GM18951 (cell line): Measurements from ENCODE around the gene CNEP1R1.

Experiments used
- POLR2A ChIP-seq: IDR thresholded peaks from 4 replicates; pipeline ENCODE4 v1.6.1; 2011; ENCODE audit warnings: mild to moderate bottlenecking; ENCODE audit not compliant: insufficient read length, insufficient read depth; ENCODE audit errors: extremely low read depth
- in situ Hi-C: fragments of 300-500 bp; cut with MboI; formaldehyde crosslinking; loops from one replicate; pipeline ENCODE4 v1.12.0; 2022; ENCODE audit warnings: low sequenced_read_pairs, mixed read lengths, inconsistent platforms; ENCODE audit not compliant: unreplicated experiment

Gene CNEP1R1

DNA sequence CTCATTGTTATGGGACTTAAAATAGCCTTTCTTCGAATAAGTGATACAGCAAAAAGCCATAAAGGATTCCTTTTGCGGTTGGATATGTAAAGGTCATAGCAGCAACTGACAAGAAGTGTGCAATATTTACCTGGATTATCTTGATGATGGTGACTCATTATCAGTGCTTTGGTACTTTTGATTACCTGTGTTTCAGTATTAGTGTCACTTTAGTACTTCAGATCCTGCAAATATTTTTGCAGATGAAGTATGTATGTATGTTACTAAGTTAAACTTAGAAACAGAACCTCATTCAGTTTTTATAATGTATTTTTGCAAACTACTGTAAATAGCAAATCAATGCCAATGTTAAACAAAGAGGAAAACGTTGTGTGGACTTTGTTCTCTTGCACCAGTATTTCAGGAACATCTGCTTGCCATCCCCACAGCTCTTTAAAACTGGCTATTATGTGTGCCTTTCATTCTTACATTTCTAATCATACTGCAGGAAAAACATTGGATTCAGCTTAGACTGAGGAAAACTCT lies 10.5 kb downstream of the CNEP1R1 start:
- in situ Hi-C loops: no loop called here

DNA sequence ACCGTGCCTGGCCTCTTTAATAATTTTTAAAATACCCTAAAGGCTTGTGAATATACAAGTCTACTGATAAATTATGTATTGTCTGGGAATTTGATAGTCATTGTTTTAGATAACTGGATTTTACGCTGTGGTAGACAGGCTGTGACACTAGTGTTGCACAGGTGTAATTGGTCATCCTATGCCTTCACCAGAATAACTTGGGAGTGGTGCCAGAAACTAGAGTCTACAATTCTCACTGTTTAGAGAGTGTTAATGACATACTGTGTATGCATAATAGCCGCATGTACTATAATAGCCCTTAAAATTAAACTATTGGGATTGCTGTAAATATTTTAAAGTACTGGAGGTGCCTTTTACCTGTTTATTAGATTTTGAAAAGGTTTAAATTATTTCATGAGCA lies 11.4 kb downstream of the CNEP1R1 start:
- in situ Hi-C loops: no loop called here

More for the DNA sequence above, 10.5 kb downstream of the CNEP1R1 start:
- no peak for TF ChIP-seq POLR2A

GRCh38 chr16:50037662-50038220 lies 12.7 kb downstream of the CNEP1R1 start:
- in situ Hi-C loops: no loop called here

More for the DNA sequence above, 11.4 kb downstream of the CNEP1R1 start:
- TF ChIP-seq POLR2A: no peak

DNA sequence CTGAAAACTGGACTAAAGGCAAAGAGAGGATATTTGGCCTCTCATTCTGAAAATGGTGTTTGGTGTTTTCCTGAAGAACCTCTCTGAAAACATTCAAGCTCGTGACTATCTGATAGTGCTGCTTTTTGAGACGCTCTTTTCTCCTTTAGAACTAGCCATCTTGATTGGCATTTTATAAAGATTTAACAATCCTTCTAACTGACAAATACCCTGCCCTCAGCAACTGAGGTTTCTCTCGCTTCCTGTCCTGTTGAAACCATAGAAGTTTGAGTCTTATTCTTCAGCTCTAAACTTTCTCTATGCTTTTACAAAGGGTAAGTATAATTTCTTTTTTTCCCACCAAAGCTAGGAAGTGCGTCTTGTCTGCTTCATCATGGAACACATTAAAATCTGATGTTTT lies 13.3 kb downstream of the CNEP1R1 start:
- in situ Hi-C loops: no loop called here
- no peak for TF ChIP-seq POLR2A

More at GRCh38 chr16:50037662-50038220, 12.7 kb downstream of the CNEP1R1 start:
- no peak for TF ChIP-seq POLR2A

GRCh38 chr16:50038756-50039529 lies 13.9 kb downstream of the CNEP1R1 start:
- in situ Hi-C loops: no loop called here
- no peak for TF ChIP-seq POLR2A

GRCh38 chr16:50040018-50040417 lies 15.0 kb downstream of the CNEP1R1 start:
- TF ChIP-seq POLR2A: no peak
- in situ Hi-C loops: no loop called here

DNA sequence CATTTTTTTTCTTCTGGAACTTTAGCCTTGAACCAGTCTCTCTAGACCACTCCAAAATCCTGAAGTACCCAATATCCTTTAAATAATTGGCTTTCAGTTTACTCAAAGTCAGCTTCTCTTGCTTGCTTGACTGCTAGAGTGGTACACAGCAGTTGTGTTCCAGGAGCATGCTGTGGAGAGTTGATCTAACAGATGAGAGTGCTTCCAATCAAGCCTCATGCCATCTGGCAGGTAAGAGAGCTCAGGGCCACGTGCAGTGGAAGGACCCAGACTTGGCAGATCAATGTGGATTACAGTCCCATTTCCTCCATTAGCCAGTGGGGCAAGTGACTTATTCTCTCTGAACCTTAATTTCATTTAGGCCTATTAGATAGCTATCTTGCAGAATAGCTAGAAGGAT lies 15.7 kb downstream of the CNEP1R1 start:
- TF ChIP-seq POLR2A: no peak
- in situ Hi-C loops: no loop called here

DNA sequence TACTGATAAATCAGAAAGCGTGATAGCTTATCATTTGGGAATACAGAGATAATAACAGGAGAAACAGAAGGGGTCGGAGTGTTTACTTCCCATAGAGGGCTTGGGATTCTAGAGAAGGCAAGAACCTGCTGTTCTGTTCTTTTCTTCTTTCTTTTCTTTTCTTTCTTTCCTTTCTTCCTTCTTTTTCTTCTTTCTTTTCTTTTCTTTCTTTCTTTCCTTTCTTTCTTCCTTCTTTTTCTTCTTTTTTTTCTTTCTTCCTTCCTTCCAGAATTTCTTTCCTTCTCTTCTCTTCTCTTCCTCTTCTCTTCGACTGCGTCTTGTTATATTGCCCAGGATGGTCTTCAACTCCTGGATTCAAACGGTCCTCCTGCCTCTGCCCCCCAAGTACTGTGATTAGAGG lies 18.3 kb downstream of the CNEP1R1 start:
- no peak for TF ChIP-seq POLR2A
- in situ Hi-C loops: no loop called here

DNA sequence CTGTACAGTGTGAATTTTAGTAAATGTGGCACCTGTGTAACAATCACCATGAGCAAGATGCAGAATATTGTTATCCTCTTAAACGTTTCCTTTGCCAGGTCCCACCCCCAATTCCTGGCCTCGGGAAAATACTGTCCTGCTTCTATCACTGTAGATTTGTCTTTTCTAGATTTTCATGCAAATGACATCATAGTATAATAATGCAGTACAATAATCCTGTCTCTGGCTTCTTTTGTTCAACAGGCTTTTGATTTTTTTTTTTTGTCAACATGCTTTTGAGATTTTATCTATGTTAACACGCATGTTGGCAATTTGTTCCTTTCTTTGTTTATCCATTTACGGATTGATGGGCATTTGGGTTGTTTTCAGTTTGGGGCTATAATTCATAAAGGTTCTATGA lies 20.4 kb downstream of the CNEP1R1 start:
- in situ Hi-C loops: no loop called here
- TF ChIP-seq POLR2A: no peak

DNA sequence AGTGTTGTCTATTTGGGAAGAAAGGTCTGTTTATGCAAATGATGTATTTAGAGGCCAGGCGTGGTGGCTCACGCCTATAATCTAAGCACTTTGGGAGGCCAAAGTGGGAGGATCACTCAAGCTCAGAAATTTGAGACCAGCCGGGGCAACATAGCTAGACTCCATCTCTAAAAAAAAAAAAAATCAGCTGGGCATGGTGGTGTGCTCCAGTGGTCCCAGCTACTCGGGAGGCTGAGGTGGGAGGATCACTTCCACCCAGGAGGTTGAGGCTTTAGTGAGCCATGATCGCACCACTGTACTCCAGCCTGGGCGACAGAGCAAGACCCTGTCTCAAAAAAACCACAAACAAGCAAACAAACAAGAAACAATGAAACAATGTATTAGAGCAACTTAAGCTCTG lies 21.8 kb downstream of the CNEP1R1 start:
- TF ChIP-seq POLR2A: no peak
- in situ Hi-C loops: no loop called here

- no peak for TF ChIP-seq POLR2A
- in situ Hi-C loops: no loop called here
Observed at GRCh38 chr16:50047864-50048263, 22.8 kb downstream of the CNEP1R1 start.

DNA sequence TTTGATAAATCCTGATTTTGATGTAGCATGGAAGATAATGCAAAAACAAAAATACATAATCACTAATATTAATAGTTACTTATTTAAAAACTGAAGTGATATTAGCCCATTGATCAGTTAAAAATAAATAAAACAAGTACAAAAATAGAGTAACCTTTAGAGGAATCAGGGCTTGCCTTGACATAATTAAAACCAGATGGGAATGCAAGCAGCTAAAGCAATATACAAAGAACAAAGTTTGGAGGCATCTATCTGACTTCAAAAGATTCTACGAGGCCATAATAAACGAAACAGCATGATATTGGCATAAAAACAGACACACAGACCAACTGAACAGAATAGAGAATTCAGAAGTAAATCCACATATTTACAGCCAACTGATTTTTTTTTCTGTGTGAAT lies 25.8 kb downstream of the CNEP1R1 start:
- TF ChIP-seq POLR2A: no peak
- in situ Hi-C loops: no loop called here

- in situ Hi-C loops: no loop called here
- TF ChIP-seq POLR2A: no peak
Observed at GRCh38 chr16:50056226-50056625, 31.2 kb downstream of the CNEP1R1 start.
